Activated gamma-delta T cell (primary cell): Measurements from ENCODE around the gene NCAPH2.

ENCODE experiments used
- DNase-seq: peaks from one replicate; lab custom pipeline; 2025; lab: John Stamatoyannopoulos, UW

The NCAPH2 gene

DNA sequence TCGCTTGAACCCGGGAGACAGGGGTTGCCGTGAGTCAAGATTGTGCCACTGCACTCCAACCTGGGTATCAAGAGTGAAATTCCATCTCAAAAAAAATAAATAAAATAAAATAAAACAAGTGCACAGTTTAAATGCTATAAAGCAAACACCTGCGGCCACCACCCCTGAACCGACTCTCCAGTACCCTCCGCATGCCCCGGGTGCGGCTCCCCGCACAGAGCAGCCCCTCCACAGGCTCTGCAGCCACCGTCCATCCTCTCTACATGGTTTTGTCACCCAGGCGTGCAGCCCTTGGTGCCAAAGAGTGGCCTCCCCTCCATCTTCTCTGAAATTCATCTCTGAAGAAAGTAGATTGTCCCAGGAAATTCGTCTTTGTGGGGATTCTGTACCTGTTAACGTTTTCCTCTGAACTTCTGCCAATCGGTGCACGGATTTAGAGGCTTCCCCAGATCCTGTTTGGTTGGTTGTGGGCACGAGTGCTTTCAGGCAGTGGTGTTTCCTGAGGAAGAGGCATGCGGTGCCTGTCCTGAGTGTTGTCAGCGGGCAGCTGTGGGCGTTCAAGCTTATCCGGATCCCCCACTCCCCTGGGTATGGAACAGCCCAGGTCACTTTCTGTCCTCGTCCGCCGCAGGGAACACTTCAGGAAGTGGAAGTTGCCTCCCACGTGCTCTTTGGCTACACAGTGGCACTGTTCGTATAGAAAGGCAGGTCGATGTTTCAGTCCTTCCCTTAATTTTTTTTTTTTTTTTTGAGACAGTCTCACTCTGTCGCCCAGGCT is 17.3 kb upstream of the NCAPH2 start:
- no peak for DNase-seq

GRCh38 chr22:50497093-50497492 is 10.9 kb upstream of the NCAPH2 start:
- DNase-seq, result no peak

DNA sequence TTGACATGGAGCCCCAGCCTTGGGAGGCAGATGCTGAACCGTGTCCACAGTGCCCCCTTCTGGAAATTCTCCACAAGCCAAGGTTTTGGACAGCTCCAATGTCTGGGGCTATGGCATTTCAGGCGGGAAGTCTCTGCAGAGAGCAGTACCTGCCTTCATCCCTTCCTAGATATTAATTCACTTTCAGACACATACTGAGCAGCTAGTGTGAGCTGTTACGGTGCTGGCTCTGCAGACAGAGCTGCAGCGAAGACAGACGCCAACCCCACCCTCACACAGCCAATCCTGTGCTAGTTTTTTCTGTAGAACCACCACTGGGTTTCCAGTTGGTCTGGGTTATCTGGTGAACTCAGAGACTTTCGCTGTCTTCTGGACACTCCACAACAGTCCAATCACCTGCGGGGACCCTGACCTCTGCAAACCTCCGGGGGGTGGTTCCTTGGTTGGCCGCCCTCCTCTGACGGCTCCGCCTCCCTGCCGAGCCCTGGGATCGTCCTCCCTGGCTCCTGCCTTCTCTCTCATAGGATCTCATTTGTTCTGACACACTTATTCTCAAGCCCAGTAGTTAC is 9.6 kb upstream of the NCAPH2 start:
- no peak for DNase-seq

DNA sequence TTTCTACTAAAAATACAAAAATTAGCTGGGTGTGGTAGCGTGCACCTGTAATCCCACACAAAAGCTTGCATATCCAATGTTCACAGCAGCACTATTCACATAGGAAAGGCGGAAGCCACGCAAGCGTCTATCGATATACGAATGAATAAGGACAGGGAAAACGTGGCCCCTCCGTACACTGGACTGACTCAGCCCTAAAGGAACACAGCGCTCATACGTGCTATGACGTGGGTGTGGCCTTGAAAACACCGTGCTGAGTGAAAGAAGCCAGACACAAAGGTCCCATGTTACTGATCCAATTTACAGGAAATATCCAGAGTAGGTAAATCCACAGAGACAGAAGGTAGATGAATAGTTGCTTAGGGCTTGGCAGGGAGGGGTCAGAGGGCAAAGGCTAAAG is 7.6 kb upstream of the NCAPH2 start:
- no peak for DNase-seq

GRCh38 chr22:50502096-50502495 is 5.9 kb upstream of the NCAPH2 start:
- DNase-seq, result no peak

DNA sequence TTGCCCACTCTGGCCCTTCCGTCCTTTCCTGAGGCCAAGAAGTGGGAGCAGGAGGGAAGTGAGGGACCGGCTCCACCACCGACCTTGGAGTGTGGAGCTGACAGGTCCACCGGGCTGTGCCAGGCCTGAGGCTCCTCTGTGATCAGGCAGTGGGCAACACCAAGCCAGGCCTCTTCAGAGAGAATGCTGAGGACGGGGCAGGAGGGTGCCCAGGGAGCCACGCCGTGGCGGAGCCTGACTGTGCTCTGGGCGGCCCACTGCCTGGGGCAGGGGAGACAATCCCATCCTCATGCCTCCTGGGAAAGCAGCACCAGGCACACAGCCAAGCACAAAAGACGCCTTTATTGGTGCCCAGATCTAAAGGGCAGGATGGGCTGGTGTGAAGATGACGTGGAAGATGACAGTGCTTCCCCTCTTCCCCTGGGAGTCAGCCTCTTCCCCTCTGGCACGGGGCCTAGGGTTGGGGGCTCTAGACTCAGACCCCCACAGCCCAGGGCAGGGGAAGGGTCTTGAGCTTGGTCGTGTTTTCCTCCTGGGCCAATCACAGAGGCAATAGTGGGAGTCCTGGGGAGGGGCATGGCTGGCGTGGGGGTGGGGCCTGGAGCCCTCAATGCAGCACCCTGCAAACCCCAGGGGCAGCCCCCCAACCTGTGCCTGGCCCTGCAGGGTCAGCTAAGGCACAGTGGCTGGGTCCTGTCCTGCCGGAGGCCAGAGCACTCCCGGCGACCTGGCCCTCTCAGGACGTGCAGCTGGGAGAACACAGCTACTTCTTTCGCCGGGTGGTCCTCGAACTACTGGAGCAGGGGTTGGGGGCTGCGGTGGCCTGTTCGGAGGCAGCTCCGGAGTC is 5.2 kb upstream of the NCAPH2 start:
- DNase-seq, result no peak

DNA sequence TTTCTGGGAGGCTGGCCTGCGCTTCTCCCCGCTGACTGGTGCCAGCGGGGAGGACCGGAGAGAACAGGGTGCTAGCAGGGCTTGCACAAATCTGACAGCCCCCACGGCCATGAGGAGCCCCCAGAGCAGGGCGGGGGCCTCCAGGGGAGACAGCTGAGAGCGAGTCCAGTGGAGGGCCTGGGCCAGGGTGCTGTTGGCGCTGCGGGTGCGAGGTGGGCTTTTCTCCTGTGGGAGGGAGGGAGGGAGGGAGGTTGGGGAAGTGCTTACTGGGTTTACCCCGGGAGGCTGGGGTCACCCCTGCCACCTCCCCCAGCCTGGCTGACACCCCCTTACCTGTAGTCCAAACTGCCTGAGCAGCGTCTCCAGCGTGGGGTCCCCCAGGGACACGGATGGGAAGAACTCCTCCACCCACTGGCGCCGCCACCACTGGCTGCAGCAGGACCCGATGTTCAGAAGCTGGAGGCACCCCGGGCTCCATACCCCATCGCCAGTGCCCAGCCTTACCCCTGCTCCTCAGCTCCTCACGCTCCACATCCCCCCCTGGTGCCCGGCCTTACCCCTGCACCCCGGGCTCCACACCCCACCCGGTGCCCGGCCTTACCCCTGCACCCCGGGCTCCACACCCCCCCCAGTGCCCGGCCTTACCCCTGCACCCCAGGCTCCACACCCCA is 4.4 kb upstream of the NCAPH2 start:
- no peak for DNase-seq

DNA sequence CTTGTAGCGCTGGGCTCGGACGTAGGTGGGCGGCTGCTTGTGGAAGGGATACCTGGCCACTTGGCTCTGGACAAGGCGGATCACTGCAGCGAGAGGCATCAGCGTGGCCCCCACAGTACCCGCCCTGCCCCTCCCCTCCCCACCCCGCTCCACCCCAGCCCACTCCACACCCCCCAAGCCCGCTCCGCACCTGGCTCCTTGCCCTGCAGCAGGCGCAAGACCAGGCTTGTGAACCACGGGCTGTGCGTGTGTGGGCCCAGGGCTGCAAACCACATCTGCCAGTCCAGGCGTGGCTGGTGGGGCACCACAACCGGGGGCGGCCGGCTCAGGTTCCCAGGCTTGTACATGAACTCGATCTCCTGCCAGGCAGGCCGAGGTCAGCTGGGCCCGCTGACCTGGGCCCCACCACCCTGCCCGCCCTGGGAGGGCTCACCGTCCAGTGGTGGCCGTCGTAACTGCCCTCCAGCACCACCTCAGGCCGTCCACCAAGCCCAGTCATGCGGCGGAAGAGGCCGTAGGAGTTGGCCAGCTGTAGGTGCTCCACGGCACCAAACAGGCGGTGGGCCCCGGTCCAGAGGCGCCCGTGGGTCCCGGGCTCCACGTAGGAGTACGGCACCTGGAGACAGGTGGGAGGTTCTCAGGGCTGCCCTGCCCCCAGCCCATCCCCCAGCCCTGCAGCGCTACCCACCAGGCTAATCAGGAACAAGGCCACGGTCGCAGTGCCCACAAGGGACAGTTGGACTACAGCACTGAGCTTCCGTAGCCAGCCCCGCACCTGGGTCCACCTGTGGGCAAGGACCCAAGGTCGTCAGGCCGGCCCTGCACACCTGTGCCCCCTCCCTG is 3.4 kb upstream of the NCAPH2 start:
- no peak for DNase-seq

GRCh38 chr22:50505276-50505775 is 2.7 kb upstream of the NCAPH2 start:
- no peak for DNase-seq

- DNase-seq, result no peak
These were observed 2.0 kb upstream of the NCAPH2 start for GRCh38 chr22:50505776-50506610.

DNA sequence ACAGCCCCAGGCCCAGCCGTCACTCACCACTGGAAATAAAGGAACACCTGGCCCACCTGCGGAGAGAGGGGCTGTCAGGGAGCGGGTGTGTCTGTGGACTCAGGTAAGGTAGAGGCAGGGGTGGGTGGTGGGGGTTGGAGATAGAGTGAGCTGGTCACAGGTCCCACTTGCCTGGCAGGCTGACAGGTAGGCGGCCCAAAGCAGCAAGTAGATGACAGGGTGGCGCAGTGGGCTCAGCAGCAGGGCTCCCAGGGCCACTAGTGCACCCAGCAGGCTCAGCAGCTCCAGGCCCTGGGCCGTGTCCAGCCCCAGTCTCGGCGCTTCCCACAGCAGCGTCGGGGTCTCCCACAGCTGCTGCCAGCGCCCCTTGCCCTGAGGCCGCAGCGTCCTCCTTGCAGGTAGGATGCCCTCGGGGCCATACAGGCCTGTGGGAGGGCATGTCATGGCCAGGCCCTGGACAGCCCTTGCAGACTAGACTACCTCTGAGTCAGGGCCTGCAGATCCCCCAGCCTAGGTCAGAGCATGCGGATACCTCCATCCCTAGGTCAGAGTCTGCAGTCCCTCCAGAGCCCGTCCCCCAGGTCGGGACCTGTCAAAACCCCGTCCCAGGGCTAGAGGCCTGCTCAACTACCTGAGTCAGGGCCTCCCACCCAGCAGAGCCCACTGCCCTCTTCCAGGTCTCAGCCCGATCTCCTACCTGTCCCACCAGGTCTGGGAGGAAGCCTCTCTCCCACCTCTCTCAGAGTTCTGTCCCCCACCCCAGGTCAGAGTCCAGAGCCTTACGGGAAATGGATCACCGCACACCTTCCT is 1.2 kb upstream of the NCAPH2 start:
- no peak for DNase-seq

DNA sequence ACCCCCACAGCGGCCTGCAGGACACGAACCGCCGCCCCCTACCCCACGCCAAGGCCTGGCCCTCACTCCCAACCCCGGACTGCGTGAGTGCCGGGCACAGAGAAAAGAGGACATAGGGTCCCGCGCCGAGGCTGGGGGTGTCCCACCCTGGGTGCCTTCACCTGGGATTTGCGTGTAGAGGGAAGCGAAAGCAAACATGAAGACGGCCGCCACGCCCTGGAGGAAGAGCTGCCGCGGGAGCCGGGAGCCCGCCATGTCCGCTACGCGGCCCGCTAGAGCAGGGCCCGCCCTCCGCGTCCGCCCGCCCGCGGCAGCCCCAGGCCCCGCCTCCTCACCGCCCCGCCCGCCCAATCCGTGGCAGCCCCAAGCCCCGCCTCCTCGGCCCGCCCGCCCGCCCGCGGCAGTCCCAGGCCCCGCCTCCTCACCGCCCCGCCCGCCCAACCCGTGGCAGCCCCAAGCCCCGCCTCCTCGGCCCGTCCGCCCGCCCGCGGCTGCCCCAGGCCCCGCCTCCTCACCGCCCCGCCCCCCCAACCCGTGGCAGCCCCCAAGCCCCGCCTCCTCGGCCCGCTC is 518 bp upstream of the NCAPH2 start, which contains the start of gene LMF2:
Gene LMF2 (minus strand): TSS at position 282 of the 570 bp plus-strand sequence. CDS start 27 bp downstream, at position 255.
- DNase-seq, result peak; percentile 100

- no peak for DNase-seq
These were observed 873 bp downstream of the NCAPH2 start for GRCh38 chr22:50508897-50509296.

DNA sequence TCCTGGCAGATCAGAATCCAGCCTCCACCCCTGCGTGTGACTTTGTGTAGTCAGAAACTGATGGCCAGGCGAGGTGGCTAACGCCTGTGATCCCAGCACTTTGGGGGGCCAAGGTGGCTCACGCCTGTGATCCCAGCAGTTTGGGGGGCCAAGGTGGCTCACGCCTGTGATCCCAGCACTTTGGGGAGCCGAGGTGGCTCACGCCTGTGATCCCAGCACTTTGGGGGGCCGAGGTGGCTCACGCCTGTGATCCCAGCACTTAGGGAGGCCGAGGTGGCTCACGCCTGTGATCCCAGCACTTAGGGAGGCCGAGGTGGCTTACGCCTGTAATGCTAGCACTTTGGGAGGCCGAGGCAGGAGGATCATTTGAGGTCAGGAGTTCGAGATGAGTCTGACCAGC is 5.2 kb downstream of the NCAPH2 start:
- DNase-seq, result no peak

DNA sequence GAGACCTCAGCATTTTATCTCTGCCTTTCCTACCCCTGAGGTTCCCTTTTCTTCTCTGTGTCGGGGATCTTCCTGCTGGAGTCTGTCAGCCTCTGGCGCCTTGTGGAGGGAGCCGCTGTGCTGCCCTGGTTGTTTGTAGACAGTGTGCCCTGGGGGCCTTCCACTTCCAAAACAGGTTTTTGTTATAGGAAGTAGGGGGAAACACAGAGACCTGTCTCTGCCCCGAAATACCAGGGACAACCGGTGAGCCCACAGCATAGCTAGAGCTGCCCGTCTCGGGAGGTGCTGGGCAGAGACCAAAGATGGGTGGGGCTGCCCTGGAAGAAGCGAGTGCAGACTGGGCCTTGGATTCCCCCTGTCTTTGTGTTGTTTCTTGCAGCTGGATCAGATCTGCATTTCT is 8.0 kb downstream of the NCAPH2 start:
- no peak for DNase-seq

DNA sequence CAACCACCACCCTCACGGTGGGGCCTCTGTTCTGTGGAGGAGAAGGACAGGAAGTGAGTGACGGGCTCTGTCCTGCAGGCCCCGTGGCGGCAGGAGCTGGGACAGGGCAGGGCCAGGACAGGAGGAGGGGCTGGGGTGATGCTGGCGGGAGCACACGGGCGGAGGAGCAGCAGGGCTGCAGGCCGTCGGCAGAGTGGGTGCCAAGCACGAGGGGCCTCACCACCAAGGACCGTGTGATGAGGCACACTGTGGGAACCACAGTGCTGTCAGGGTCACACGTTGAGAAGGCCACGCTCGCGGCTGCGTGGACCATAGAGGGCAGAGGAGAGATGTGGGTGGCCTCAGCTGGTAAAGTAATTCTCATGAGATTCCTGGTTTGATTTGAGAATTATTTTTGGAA is 8.9 kb downstream of the NCAPH2 start:
- no peak for DNase-seq

DNA sequence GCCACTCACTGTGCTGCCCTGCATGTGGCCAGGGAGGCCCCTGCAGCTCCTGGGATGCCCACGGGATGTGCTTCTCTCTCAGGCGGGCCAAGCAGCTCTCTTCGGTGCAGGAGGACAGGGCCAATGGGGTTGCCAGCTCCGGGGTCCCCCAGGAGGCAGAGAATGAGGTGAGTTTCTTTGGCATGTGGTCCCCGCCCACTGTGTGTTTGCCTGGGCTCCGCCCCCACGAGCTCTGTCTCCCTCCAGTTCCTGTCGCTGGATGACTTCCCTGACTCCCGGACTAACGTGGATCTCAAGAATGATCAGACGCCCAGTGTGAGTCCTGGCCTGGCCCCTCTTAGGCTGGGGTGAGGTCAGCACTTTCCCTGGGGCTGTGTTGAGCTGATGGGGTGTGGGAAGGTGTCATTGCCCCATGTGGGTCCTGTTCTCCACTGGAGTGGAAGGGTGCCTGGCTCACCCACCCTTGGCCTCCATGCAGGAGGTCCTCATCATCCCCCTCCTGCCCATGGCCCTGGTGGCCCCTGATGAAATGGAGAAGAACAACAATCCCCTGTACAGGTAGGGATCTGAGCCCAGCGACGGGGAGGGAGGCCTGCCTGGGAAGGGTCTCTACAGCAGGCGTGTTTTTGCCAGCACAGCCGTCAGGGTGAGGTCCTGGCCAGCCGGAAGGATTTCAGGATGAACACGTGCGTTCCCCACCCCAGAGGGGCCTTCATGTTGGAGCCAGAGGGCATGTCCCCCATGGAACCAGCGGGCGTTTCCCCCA is 9.7 kb downstream of the NCAPH2 start:
- no peak for DNase-seq

GRCh38 chr22:50518606-50519005 is 10.6 kb downstream of the NCAPH2 start:
- DNase-seq, result no peak
